Measurements from ENCODE around the gene CRCP. TPM values are rescaled to one million over a fixed set of nuclear protein-coding genes. Genes with fewer than 3 reads are reported as not detected.

Gene CRCP
- total and polyA plus RNA-seq, 2 of the 13 experiments (the other 11 are each of a cell fraction or from before 2014, with no cell fraction given) = 22.7 to 31.0 TPM

- peak; percentile 58; the same call in 1 of the 2 replicates for TF ChIP-seq ELF1 (CRISPR knock-in tag; IDR thresholded peaks at IDR 0.05)
- no peak for TF ChIP-seq MIER2 (CRISPR knock-in tag; IDR thresholded peaks at IDR 0.05)
- TF ChIP-seq ZNF605 (CRISPR knock-in tag; IDR thresholded peaks at IDR 0.05) = 0 out of 2 replicates have a peak, but pooled peaks have one; percentile 38
- TF ChIP-seq ZNF335 (CRISPR knock-in tag; IDR thresholded peaks at IDR 0.05) = no peak
- no peak for TF ChIP-seq HOXD1 (CRISPR knock-in tag; IDR thresholded peaks at IDR 0.05)
- no peak for TF ChIP-seq KLF13 (CRISPR knock-in tag; IDR thresholded peaks at IDR 0.05)
- TF ChIP-seq ZNF580 (CRISPR knock-in tag; IDR thresholded peaks at IDR 0.05; ENCODE audit: borderline replicate concordance, low read depth) = no peak
- TF ChIP-seq ZNF614 (CRISPR knock-in tag; IDR thresholded peaks at IDR 0.05; ENCODE audit: borderline replicate concordance) = peak; percentile 79; the same call in 1 of the 2 replicates
- no peak for TF ChIP-seq PRMT3 (CRISPR knock-in tag; IDR thresholded peaks at IDR 0.05; ENCODE audit: borderline replicate concordance, low read depth)
- no peak for TF ChIP-seq DNMT1 (CRISPR knock-in tag; IDR thresholded peaks at IDR 0.05)
- no peak for TF ChIP-seq ZFP90 (CRISPR knock-in tag; IDR thresholded peaks at IDR 0.05; ENCODE audit: borderline replicate concordance)
- peak; percentile 55; the same call in 1 of the 2 replicates for TF ChIP-seq CEBPG (CRISPR knock-in tag; IDR thresholded peaks at IDR 0.05)
- no peak for TF ChIP-seq ARID2 (CRISPR knock-in tag; IDR thresholded peaks at IDR 0.05; ENCODE audit: borderline replicate concordance)
- 0 out of 2 replicates have a peak, but pooled peaks have one; percentile 33 for TF ChIP-seq ZNF512B (CRISPR knock-in tag; IDR thresholded peaks at IDR 0.05; ENCODE audit: borderline replicate concordance)
- no peak for TF ChIP-seq HNRNPLL (IDR thresholded peaks at IDR 0.05; ENCODE audit: low read depth, low read length, poor library complexity, severe bottlenecking)
- no peak for TF ChIP-seq ATF7-NPFF (CRISPR knock-in tag; IDR thresholded peaks at IDR 0.05; ENCODE audit: low read depth)
- no peak for TF ChIP-seq AFF4 (CRISPR knock-in tag; IDR thresholded peaks at IDR 0.05)
- no peak for TF ChIP-seq DRAP1 (CRISPR knock-in tag; IDR thresholded peaks at IDR 0.05)
- TF ChIP-seq HNF4A (CRISPR knock-in tag; IDR thresholded peaks at IDR 0.05) = peak; percentile 94
- no peak for TF ChIP-seq ZNF878 (CRISPR knock-in tag; IDR thresholded peaks at IDR 0.05)
- peak; percentile 90 for TF ChIP-seq HNF4G (IDR thresholded peaks at IDR 0.05; ENCODE audit: borderline replicate concordance, low read depth, low read length)
- TF ChIP-seq HNF4G (CRISPR knock-in tag; IDR thresholded peaks at IDR 0.05; ENCODE audit: borderline replicate concordance, low read depth) = peak; percentile 25; the same call in 1 of the 2 replicates
- no peak for TF ChIP-seq POLR2AphosphoS5 (IDR thresholded peaks at IDR 0.05; ENCODE audit: low read depth, low read length)
These were observed 38.0 kb upstream of the CRCP start (continued) for GRCh38 chr7:66076462-66077329.

All from HepG2 (cell line).